GM13977 (cell line): ENCODE results near the gene KLF11.
"Not testable (repeated sequence)": the region's sequence is repeated elsewhere in the genome, so short reads cannot be mapped to it uniquely, and the experiment has no call there.

Source experiments
- DNase-seq: peaks from one replicate; pipeline ENCODE4 v3.0.0; 2012; ENCODE audit warnings: low spot score
- CTCF ChIP-seq: IDR thresholded peaks from 2 replicates; pipeline ENCODE4 v1.5.1; 2012; ENCODE audit warnings: mild to moderate bottlenecking, control low read depth; ENCODE audit not compliant: insufficient read depth; ENCODE audit errors: extremely low read depth, missing control alignments
- in situ Hi-C: fragments of 300-500 bp; cut with MboI; formaldehyde crosslinking; loops from one replicate; pipeline ENCODE4 v1.12.0; 2022; ENCODE audit warnings: low sequenced_read_pairs, low pct_unique_long_range_greater_than_20kb, mixed read lengths, inconsistent platforms; ENCODE audit not compliant: unreplicated experiment

The KLF11 gene

GRCh38 chr2:10008809-10009176, 34.6 kb upstream of the KLF11 start:
- DNase-seq, result no peak
- TF ChIP-seq CTCF, result no peak
- in situ Hi-C loops, result no loop called here

- TF ChIP-seq CTCF, result no peak
- in situ Hi-C loops, result no loop called here
- no peak for DNase-seq
Measured at GRCh38 chr2:10009271-10009810, 34.0 kb upstream of the KLF11 start.

GRCh38 chr2:10009811-10010781, 33.3 kb upstream of the KLF11 start:
- DNase-seq, result no peak
- in situ Hi-C loops, result no loop called here

GRCh38 chr2:10010861-10011605, 32.3 kb upstream of the KLF11 start:
- not testable (repeated sequence) for DNase-seq

More at GRCh38 chr2:10009811-10010781, 33.3 kb upstream of the KLF11 start:
- no peak for TF ChIP-seq CTCF

GRCh38 chr2:10011606-10012325, 31.6 kb upstream of the KLF11 start:
- DNase-seq, in situ Hi-C loops: not testable (repeated sequence)

More at GRCh38 chr2:10010861-10011605, 32.3 kb upstream of the KLF11 start:
- in situ Hi-C loops, result not testable (repeated sequence)

- DNase-seq, in situ Hi-C loops: not testable (repeated sequence)
Measured at GRCh38 chr2:10012366-10012962, 30.9 kb upstream of the KLF11 start.

GRCh38 chr2:10012963-10013461, 30.3 kb upstream of the KLF11 start:
- no peak for DNase-seq
- in situ Hi-C loops, result no loop called here
- TF ChIP-seq CTCF, result no peak

- in situ Hi-C loops, DNase-seq: not testable (repeated sequence)
Measured at GRCh38 chr2:10013651-10014417, 29.5 kb upstream of the KLF11 start.
